HL-60 (cell line): ENCODE data around the gene KIAA0319L.
A peak's percentile ranks its signal among the peaks of the same experiment; 100 is the strongest.

Experiments
- GABPA ChIP-seq: IDR thresholded peaks from 2 replicates; pipeline ENCODE4 v1.6.1; 2012; ENCODE audit warnings: low read depth
- POLR2AphosphoS5 ChIP-seq: IDR thresholded peaks from 2 replicates; pipeline ENCODE4 v1.6.1; 2012; ENCODE audit warnings: low read depth
- SPI1 ChIP-seq: IDR thresholded peaks from 2 replicates; pipeline ENCODE4 v1.6.1; 2012; ENCODE audit warnings: low read depth, mild to moderate bottlenecking, borderline replicate concordance
- TF ChIP-seq, protein P1 (sequence below): IDR thresholded peaks from one replicate; pipeline ENCODE4 v1.5.1; 2011; ENCODE audit warnings: low read length, control low read depth, inconsistent platforms; ENCODE audit not compliant: insufficient read depth
- TF ChIP-seq, protein P2 (sequence below): IDR thresholded peaks from 2 replicates; pipeline ENCODE4 v1.6.1; 2012; ENCODE audit warnings: low read depth; ENCODE audit not compliant: insufficient replicate concordance

DNA sequence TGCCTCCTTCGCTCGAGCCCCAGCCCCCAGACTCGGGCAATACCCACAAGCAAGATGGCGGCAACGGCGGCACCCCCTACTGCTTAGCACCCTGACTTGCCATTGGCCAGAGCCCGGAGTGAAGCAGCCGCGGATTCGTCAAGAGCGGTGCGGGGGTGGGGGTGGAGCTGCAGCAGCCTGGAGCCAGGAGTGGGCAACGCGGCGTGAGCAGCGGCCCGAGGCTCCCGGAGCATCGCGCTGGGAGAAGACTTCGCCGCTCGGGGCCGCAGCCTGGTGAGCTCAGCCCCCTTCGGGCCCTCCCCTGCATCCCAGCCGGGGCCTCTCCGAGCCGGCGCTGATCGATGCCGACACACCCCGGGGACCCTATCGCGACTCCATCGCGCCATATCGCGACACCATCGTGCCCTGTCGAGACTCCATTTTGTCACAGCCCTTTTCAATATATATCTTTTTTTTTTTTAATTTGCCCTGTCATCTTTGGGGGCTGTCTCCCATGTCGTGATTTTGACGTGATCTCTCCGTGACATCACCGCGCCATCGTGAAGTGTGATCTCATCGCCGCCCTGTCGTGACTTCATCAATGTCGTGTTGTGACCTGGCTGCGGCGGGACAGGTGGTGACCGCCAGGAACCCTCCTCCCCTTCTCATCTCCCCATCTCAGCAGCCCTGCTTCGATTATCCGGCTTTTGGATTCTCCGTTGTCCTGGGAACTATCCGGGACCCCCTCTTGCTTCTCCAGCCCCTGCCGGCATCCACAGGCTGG lies 589 bp upstream of the KIAA0319L start, which contains the start of gene NCDN:
- peak; percentile 69 for TF ChIP-seq GABPA
- TF ChIP-seq, protein P1, sequence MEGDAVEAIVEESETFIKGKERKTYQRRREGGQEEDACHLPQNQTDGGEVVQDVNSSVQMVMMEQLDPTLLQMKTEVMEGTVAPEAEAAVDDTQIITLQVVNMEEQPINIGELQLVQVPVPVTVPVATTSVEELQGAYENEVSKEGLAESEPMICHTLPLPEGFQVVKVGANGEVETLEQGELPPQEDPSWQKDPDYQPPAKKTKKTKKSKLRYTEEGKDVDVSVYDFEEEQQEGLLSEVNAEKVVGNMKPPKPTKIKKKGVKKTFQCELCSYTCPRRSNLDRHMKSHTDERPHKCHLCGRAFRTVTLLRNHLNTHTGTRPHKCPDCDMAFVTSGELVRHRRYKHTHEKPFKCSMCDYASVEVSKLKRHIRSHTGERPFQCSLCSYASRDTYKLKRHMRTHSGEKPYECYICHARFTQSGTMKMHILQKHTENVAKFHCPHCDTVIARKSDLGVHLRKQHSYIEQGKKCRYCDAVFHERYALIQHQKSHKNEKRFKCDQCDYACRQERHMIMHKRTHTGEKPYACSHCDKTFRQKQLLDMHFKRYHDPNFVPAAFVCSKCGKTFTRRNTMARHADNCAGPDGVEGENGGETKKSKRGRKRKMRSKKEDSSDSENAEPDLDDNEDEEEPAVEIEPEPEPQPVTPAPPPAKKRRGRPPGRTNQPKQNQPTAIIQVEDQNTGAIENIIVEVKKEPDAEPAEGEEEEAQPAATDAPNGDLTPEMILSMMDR, result no peak
- peak; percentile 39; the same call in 1 of the 2 replicates for TF ChIP-seq POLR2AphosphoS5
- TF ChIP-seq, protein P2, sequence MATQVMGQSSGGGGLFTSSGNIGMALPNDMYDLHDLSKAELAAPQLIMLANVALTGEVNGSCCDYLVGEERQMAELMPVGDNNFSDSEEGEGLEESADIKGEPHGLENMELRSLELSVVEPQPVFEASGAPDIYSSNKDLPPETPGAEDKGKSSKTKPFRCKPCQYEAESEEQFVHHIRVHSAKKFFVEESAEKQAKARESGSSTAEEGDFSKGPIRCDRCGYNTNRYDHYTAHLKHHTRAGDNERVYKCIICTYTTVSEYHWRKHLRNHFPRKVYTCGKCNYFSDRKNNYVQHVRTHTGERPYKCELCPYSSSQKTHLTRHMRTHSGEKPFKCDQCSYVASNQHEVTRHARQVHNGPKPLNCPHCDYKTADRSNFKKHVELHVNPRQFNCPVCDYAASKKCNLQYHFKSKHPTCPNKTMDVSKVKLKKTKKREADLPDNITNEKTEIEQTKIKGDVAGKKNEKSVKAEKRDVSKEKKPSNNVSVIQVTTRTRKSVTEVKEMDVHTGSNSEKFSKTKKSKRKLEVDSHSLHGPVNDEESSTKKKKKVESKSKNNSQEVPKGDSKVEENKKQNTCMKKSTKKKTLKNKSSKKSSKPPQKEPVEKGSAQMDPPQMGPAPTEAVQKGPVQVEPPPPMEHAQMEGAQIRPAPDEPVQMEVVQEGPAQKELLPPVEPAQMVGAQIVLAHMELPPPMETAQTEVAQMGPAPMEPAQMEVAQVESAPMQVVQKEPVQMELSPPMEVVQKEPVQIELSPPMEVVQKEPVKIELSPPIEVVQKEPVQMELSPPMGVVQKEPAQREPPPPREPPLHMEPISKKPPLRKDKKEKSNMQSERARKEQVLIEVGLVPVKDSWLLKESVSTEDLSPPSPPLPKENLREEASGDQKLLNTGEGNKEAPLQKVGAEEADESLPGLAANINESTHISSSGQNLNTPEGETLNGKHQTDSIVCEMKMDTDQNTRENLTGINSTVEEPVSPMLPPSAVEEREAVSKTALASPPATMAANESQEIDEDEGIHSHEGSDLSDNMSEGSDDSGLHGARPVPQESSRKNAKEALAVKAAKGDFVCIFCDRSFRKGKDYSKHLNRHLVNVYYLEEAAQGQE, result no peak
- TF ChIP-seq SPI1, result no peak
